ENCODE results near the gene KCNQ1. TPM values are rescaled to one million over a fixed set of nuclear protein-coding genes. Genes with fewer than 3 reads are reported as not detected.
"Not testable (repeated sequence)": the region's sequence is repeated elsewhere in the genome, so short reads cannot be mapped to it uniquely, and the experiment has no call there.

KCNQ1 gene
- total RNA-seq, 2 donors from 2014 or later: 4.4 to 25.3 TPM

DNA sequence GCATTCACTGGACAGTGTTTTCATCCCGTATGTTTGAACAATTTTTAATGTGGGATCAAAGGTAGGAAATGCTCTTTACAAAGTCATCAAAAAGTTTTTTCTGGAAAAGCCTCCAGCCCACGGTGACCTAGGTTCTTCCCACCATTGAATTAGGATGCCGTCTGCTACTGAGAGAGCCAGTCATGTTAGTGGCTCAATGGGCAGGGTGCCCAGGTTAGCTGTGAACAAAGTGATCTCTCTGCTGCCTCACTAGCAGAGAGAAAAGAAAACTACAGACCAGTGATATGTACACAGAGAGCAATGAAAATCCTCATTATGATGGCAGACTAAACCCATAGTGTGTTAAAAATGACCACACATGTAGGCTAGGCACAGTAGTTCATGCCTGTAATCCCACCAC, 32.4 kb downstream of the KCNQ1 start:
- Histone ChIP-seq H3K36me3 (no peaks in the 10 kb centered on the region), H3K27me3 (replicated peaks; ENCODE audit: insufficient read depth) (no peaks in the 10 kb centered on the region), H3K4me1 (ENCODE audit: control insufficient read depth in 1 of 2, low read depth in 2 of 2) (no peaks in the 10 kb centered on the region), H3K27ac (no peak overlapping the region), H3K4me3 (no peak overlapping the region), H3K9me3 (peaks cover 3% of the 10 kb centered on the region)
- ATAC-seq (ENCODE audit: insufficient number of reproducible peaks, low FRiP score, low read depth) (no peak), DNase-seq (ENCODE audit: low spot score) (no peak)
- no peak for TF ChIP-seq CTCF (IDR thresholded peaks at IDR 0.05)

GRCh38 chr11:2477936-2478335, 33.1 kb downstream of the KCNQ1 start:
- no peak overlapping the region for H3K27ac ChIP-seq
- no peaks in the 10 kb centered on the region for H3K36me3 ChIP-seq
- ATAC-seq (ENCODE audit: insufficient number of reproducible peaks, low FRiP score, low read depth) (no peak), DNase-seq (ENCODE audit: low spot score) (no peak)
- H3K9me3 ChIP-seq: peaks cover 3% of the 10 kb centered on the region
- no peaks in the 10 kb centered on the region for H3K4me1 ChIP-seq (ENCODE audit: control insufficient read depth in 1 of 2, low read depth in 2 of 2)
- H3K27me3 ChIP-seq (replicated peaks; ENCODE audit: insufficient read depth): no peaks in the 10 kb centered on the region
- no peak for TF ChIP-seq CTCF (IDR thresholded peaks at IDR 0.05)
- H3K4me3 ChIP-seq: no peak overlapping the region

DNA sequence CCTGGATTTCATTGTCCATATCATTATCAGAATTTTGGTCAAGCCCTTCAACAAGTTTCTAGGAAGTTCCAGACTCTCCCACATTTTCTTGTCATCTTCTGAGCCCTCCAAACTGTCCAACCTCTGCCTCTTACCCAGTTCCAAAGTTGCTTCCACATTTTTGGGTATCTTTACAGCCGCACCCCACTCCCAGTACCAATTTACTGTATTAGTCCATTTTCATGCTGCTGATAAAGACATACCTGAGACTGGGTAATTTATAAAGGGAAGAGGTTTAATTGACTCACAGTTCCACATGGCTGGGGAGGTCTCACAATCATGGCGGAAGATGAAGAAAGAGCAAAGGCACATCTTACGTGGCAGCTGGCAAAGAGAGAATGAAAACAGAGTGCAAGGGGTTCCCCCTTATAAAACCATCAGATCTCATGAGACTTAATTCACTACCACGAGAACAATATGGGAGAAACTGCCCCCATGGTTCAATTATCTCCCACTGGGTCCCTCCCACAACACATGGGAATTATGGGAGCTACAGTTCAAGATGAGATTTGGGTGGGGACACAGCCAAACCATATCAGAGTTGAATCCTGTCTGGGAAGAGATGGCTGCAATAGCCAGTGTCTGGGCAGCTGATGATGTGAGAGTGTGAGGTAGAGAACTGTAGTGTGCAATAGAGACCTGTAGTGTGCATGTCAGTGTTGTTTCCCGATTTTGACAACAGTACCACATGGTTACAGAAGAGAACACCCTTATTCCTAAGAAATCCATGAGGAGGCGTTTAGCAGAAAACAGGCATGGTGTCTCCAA, 35.5 kb downstream of the KCNQ1 start:
- not testable (repeated sequence) for H3K9me3 ChIP-seq; H3K27ac ChIP-seq; H3K36me3 ChIP-seq; H3K4me1 ChIP-seq (ENCODE audit: control insufficient read depth in 1 of 2, low read depth in 2 of 2); DNase-seq (ENCODE audit: low spot score); H3K27me3 ChIP-seq (replicated peaks; ENCODE audit: insufficient read depth); ATAC-seq (ENCODE audit: insufficient number of reproducible peaks, low FRiP score, low read depth); H3K4me3 ChIP-seq

DNA sequence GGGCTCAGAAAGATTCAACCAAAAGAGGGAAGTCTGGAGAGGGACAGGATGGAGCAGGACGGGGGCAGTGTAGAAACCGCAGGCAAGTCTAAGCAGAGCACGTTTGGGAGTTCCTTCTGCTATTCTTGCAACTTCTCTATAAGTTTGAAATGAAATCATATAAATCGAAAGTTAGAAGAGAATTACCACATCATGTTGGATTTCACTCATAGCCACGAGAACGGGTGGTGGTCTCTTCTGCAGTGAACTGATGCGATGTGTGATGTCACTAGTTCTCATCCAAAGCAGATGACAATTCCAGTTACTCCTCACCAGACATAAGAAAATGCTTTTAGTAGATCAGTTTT, 36.0 kb downstream of the KCNQ1 start:
- no peak for ATAC-seq (ENCODE audit: insufficient number of reproducible peaks, low FRiP score, low read depth)
- no peaks in the 10 kb centered on the region for H3K36me3 ChIP-seq
- no peak overlapping the region for H3K4me3 ChIP-seq
- H3K27ac ChIP-seq: no peak overlapping the region
- peaks cover 3% of the 10 kb centered on the region for H3K9me3 ChIP-seq
- no peak for TF ChIP-seq CTCF (IDR thresholded peaks at IDR 0.05)
- H3K27me3 ChIP-seq (replicated peaks; ENCODE audit: insufficient read depth): no peaks in the 10 kb centered on the region
- DNase-seq (ENCODE audit: low spot score): no peak
- no peaks in the 10 kb centered on the region for H3K4me1 ChIP-seq (ENCODE audit: control insufficient read depth in 1 of 2, low read depth in 2 of 2)

GRCh38 chr11:2481253-2481652, 36.4 kb downstream of the KCNQ1 start:
- TF ChIP-seq CTCF (IDR thresholded peaks at IDR 0.05): no peak
- peaks cover 3% of the 10 kb centered on the region for H3K9me3 ChIP-seq
- no peak for ATAC-seq (ENCODE audit: insufficient number of reproducible peaks, low FRiP score, low read depth)
- no peaks in the 10 kb centered on the region for H3K36me3 ChIP-seq
- H3K27ac ChIP-seq: no peak overlapping the region
- no peak overlapping the region for H3K4me3 ChIP-seq
- H3K27me3 ChIP-seq (replicated peaks; ENCODE audit: insufficient read depth): no peaks in the 10 kb centered on the region
- no peaks in the 10 kb centered on the region for H3K4me1 ChIP-seq (ENCODE audit: control insufficient read depth in 1 of 2, low read depth in 2 of 2)
- no peak for DNase-seq (ENCODE audit: low spot score)

DNA sequence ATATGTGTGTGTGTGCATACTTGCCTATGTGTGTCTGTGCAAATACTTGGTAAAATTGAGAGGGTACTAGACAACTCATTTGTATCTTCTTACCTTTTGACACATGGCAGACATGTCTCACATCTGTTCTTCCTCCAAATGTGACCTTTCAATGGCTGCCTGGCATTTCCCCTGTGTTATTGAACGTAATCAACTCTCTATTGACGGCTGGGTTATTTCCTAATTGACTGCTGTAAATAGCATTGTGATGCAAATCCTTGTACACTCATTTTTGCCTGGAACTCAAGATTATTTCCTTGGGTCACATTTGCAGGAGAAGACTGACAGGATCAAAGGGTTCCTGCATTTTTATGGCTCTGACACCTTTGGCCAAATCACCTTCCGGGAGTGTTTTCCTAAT, 37.4 kb downstream of the KCNQ1 start:
- no peak overlapping the region for H3K4me3 ChIP-seq
- no peaks in the 10 kb centered on the region for H3K27me3 ChIP-seq (replicated peaks; ENCODE audit: insufficient read depth)
- no peaks in the 10 kb centered on the region for H3K36me3 ChIP-seq
- no peak for DNase-seq (ENCODE audit: low spot score)
- TF ChIP-seq CTCF (IDR thresholded peaks at IDR 0.05): no peak
- H3K9me3 ChIP-seq: peaks cover 3% of the 10 kb centered on the region
- H3K4me1 ChIP-seq (ENCODE audit: control insufficient read depth in 1 of 2, low read depth in 2 of 2): no peaks in the 10 kb centered on the region
- H3K27ac ChIP-seq: no peak overlapping the region
- ATAC-seq (ENCODE audit: insufficient number of reproducible peaks, low FRiP score, low read depth): no peak
